Measurements from ENCODE around the gene ARAP1. TPM values are rescaled to one million over a fixed set of nuclear protein-coding genes. Genes with fewer than 3 reads are reported as not detected.

ARAP1 gene
- total RNA-seq, 1 experiment from 2014 or later = 86.2 TPM

GRCh38 chr11:72724851-72725723 lies 27.1 kb downstream of the ARAP1 start:
- Histone ChIP-seq H3K9me2 (replicated peaks; ENCODE audit: low read length) (no peaks in the 10 kb centered on the region), H3K27ac (ENCODE audit: low read length) (no peak overlapping the region), H3K4me1 (ENCODE audit: insufficient read depth, low read length) (peaks cover 22% of the 10 kb centered on the region), H3K9ac (ENCODE audit: low read length) (no peak overlapping the region), H3K9me3 (ENCODE audit: low read length) (no peaks in the 10 kb centered on the region), H3K4me3 (ENCODE audit: low read length) (no peak overlapping the region), H4K20me1 (ENCODE audit: low read length) (no peaks in the 10 kb centered on the region), H3K36me3 (ENCODE audit: low read depth, low read length) (no peaks in the 10 kb centered on the region; the same call in 1 of the 2 replicates), H3K4me2 (ENCODE audit: low read length) (no peak overlapping the region), H2AFZ (ENCODE audit: low read length) (no peak overlapping the region), H3F3A (ENCODE audit: low read length, unreplicated experiment) (no peaks in the 10 kb centered on the region), H3K79me2 (ENCODE audit: low read length) (peaks cover 41% of the 10 kb centered on the region), H3K27me3 (ENCODE audit: low read length) (no peaks in the 10 kb centered on the region)
- ChIA-PET CTCF (interaction anchor here (0.6 to 1.1 kb wide), 9 partner anchors 54 to 659 kb away, joined by 3 to 21 read pairs (median 4); partner anchors contain the start of gene STARD10), POLR2A (ENCODE audit: unreplicated experiment) (no interaction called here)
- TF ChIP-seq EZH2 (IDR thresholded peaks at IDR 0.05; ENCODE audit: low read length, unreplicated experiment) (no peak), CTCF (conservative IDR thresholded peaks at IDR 0.05; ENCODE audit: low read depth, low read length) (peak; percentile 98)
- intact Hi-C loops (cut with micrococcal nuclease) = loop anchor here (1.0 to 10.0 kb wide), 4 partner anchors 68 to 454 kb away; partner anchors contain the start of gene ATG16L2
- ATAC-seq = peak; percentile 32; the same call in 1 of the 2 replicates
- no TSS peak for BruUV-seq (replicated peaks)
- DNase-seq = peak; percentile 95

- POLR2A ChIA-PET (ENCODE audit: unreplicated experiment) = no interaction called here
- H3K79me2 ChIP-seq (ENCODE audit: low read length) = peaks cover 51% of the 10 kb centered on the region
- BruUV-seq (replicated peaks) = no TSS peak
These were observed 28.1 kb downstream of the ARAP1 start for GRCh38 chr11:72724021-72724551.

More at GRCh38 chr11:72724021-72724551, 28.1 kb downstream of the ARAP1 start:
- H3F3A ChIP-seq (ENCODE audit: low read length, unreplicated experiment) = no peaks in the 10 kb centered on the region
- no peak overlapping the region for H2AFZ ChIP-seq (ENCODE audit: low read length)
- H3K27me3 ChIP-seq (ENCODE audit: low read length) = no peaks in the 10 kb centered on the region
- no peak overlapping the region for H3K9ac ChIP-seq (ENCODE audit: low read length)
- H4K20me1 ChIP-seq (ENCODE audit: low read length) = no peaks in the 10 kb centered on the region
- no peak overlapping the region for H3K4me2 ChIP-seq (ENCODE audit: low read length)
- peaks cover 22% of the 10 kb centered on the region for H3K4me1 ChIP-seq (ENCODE audit: insufficient read depth, low read length)
- H3K9me2 ChIP-seq (replicated peaks; ENCODE audit: low read length) = no peaks in the 10 kb centered on the region
- DNase-seq (no peak), ATAC-seq (no peak)
- no peaks in the 10 kb centered on the region for H3K9me3 ChIP-seq (ENCODE audit: low read length)
- no peak overlapping the region for H3K4me3 ChIP-seq (ENCODE audit: low read length)
- H3K36me3 ChIP-seq (ENCODE audit: low read depth, low read length) = no peaks in the 10 kb centered on the region; the same call in 1 of the 2 replicates
- CTCF ChIA-PET = no interaction called here
- TF ChIP-seq EZH2 (IDR thresholded peaks at IDR 0.05; ENCODE audit: low read length, unreplicated experiment) (no peak), CTCF (conservative IDR thresholded peaks at IDR 0.05; ENCODE audit: low read depth, low read length) (no peak), EZH2phosphoT487 (IDR thresholded peaks at IDR 0.05; ENCODE audit: borderline replicate concordance, low read length) (no peak)
- intact Hi-C loops (cut with micrococcal nuclease) = loop anchor here (2.0 to 10.0 kb wide), 2 partner anchors 121 to 455 kb away; no protein-coding TSS in a partner anchor
- no peak overlapping the region for H3K27ac ChIP-seq (ENCODE audit: low read length)

Measured in PC-3 (cell line).